T-cell (primary cell): Measurements from ENCODE around the gene NDUFA7. TPM values are rescaled to one million over a fixed set of nuclear protein-coding genes. Genes with fewer than 3 reads are reported as not detected.
A peak's percentile ranks its signal among the peaks of the same experiment; 100 is the strongest.

Experiments
- ATAC-seq, 4 experiments: fragments of 200-7000 bp in 3 of 4; fragments of 150-1000 bp in 1 of 4; cut with Tn5 transposase; replicated peaks in 1 of 4; 1 replicate in 3 of 4; 2 replicates in 1 of 4; pipeline ENCODE4 v1.10.0; 2021; ENCODE audit warnings: moderate library complexity in 3 of 4, mild to moderate bottlenecking in 2 of 4, moderate number of reproducible peaks in 1 of 4
- CTCF ChIA-PET, 2 donors: fragments of 300-600 bp; sonication (Branson Sonifier 250); formaldehyde crosslinking; loops; one replicate each; lab custom pipeline; 2022; ENCODE audit warnings: antibody characterized with exemption in 2 of 2; lab: Charles Lee
- POLR2A ChIA-PET, 2 donors: fragments of 300-600 bp; sonication (Branson Sonifier 250); formaldehyde crosslinking; loops; one replicate each; lab custom pipeline; 2022; ENCODE audit warnings: antibody characterized with exemption in 2 of 2; lab: Charles Lee
- DNase-seq, 35 experiments: peaks; one replicate each; pipeline versions ENCODE4 v3.0.0 to v3.0.0-alpha.2; 2013 to 2023
- H3K27ac ChIP-seq: one replicate; pipeline ENCODE4 v1.5.1; 2013; ENCODE audit warnings: low read length
- H3K27me3 ChIP-seq, 2 experiments: replicated peaks in 1 of 2; 1 replicate in 1 of 2; 2 replicates in 1 of 2; pipeline versions ENCODE4 v1.6.1 to v1.7.0; 2013; ENCODE audit warnings: low read length in 1 of 2, mixed read lengths in 1 of 2; ENCODE audit not compliant: control insufficient read depth in 2 of 2, insufficient read depth in 2 of 2; ENCODE audit errors: extremely low read depth in 1 of 2
- H3K36me3 ChIP-seq, 2 donors: 1 replicate in 1 of 2; 2 replicates in 1 of 2; pipeline versions ENCODE4 v1.6.1 to v1.7.0; 2013; ENCODE audit warnings: low read length in 1 of 2; ENCODE audit not compliant: control insufficient read depth in 2 of 2, insufficient read depth in 1 of 2; ENCODE audit errors: extremely low read depth in 1 of 2
- H3K4me1 ChIP-seq, 2 experiments: 1 replicate in 1 of 2; 2 replicates in 1 of 2; pipeline versions ENCODE4 v1.6.1 to v1.7.0; 2013; ENCODE audit warnings: low read length in 2 of 2, mixed read lengths in 1 of 2; ENCODE audit not compliant: insufficient read depth in 2 of 2, control insufficient read depth in 1 of 2; ENCODE audit errors: extremely low read depth in 1 of 2
- H3K4me3 ChIP-seq, 2 donors: 1 replicate in 1 of 2; 2 replicates in 1 of 2; pipeline versions ENCODE4 v1.5.1 to v1.7.0; 2013; ENCODE audit warnings: mild to moderate bottlenecking in 2 of 2, low read length in 1 of 2, moderate library complexity in 1 of 2; ENCODE audit not compliant: control insufficient read depth in 1 of 2; ENCODE audit errors: extremely low read depth in 1 of 2
- H3K9me3 ChIP-seq: 2 replicates; pipeline ENCODE4 v1.7.0; 2013
- H3K27ac Mint-ChIP-seq, 2 donors: one replicate each; pipeline ENCODE4 v1.8.0; 2020 to 2021; ENCODE audit warnings: mild to moderate bottlenecking in 2 of 2, mixed read lengths in 2 of 2
- H3K27me3 Mint-ChIP-seq, 2 donors: one replicate each; pipeline ENCODE4 v1.8.0; 2021 to 2022; ENCODE audit warnings: mixed read lengths in 2 of 2
- H3K36me3 Mint-ChIP-seq: one replicate; pipeline ENCODE4 v1.8.0; 2021; ENCODE audit warnings: mixed read lengths
- H3K4me1 Mint-ChIP-seq, 3 donors: one replicate each; pipeline ENCODE4 v1.8.0; 2020 to 2022; ENCODE audit warnings: mixed read lengths in 3 of 3, mild to moderate bottlenecking in 1 of 3
- H3K4me3 Mint-ChIP-seq, 3 donors: one replicate each; pipeline ENCODE4 v1.8.0; 2020 to 2022; ENCODE audit warnings: mild to moderate bottlenecking in 3 of 3, mixed read lengths in 3 of 3, moderate library complexity in 3 of 3
- H3K9me3 Mint-ChIP-seq, 3 donors: one replicate each; pipeline ENCODE4 v1.8.0; 2020 to 2022; ENCODE audit warnings: mixed read lengths in 3 of 3
- WGBS: methylation state at CpG from one replicate; pipeline ENCODE4 v1.1.5; 2013; ENCODE audit warnings: missing lambda C conversion rate; ENCODE audit not compliant: insufficient coverage; 5-methylcytosine and 5-hydroxymethylcytosine counted together
- total RNA-seq, 35 experiments: library from RNA in 6 of 35; stranded (reverse) in 6 of 35; fragments of 120-200 nt in 1 of 35; gene quantifications; one replicate each; pipeline versions ENCODE4 v1.2.1 to v1.2.4 and lab custom pipeline; 2013 to 2026

NDUFA7 gene
- total RNA-seq, 5 donors from 2014 or later (not counting 1 experiment from before 2014, with no cell fraction given) = 24.5 to 44.7 (median 32.8) TPM

- Mint-ChIP-seq H3K27ac (no peak overlapping the region), H3K27me3 (peaks cover 13 to 45% of the 10 kb centered on the region in 2 donors), H3K4me1 (peaks cover 4 to 10% (median 5%) of the 10 kb centered on the region in 3 donors), H3K9me3 (no peaks in the 10 kb centered on the region), H3K4me3 (no peak overlapping the region), H3K36me3 (no peaks in the 10 kb centered on the region)
- Histone ChIP-seq H3K4me1 (peaks cover 0 to 16% of the 10 kb centered on the region in 2 experiments), H3K27me3 (peaks cover 4 to 48% of the 10 kb centered on the region in 2 experiments), H3K4me3 (no peak overlapping the region), H3K36me3 (no peaks in the 10 kb centered on the region), H3K9me3 (no peaks in the 10 kb centered on the region), H3K27ac (no peak overlapping the region)
- POLR2A ChIA-PET = interaction anchor here in 1 of 2 donors (0.6 kb wide), 1 partner anchor 81 kb away, joined by 7 read pairs; no protein-coding TSS in a partner anchor
- 8% methylated on average over 3 of the region's 8 CpGs for WGBS
- ATAC-seq (no peak), DNase-seq (no peak)
- CTCF ChIA-PET = interaction anchor here in 1 of 2 donors (0.6 kb wide), 1 partner anchor 18 kb away, joined by 3 read pairs; no protein-coding TSS in a partner anchor
Observed at GRCh38 chr19:8336660-8337059, 15.5 kb upstream of the NDUFA7 start.

DNA sequence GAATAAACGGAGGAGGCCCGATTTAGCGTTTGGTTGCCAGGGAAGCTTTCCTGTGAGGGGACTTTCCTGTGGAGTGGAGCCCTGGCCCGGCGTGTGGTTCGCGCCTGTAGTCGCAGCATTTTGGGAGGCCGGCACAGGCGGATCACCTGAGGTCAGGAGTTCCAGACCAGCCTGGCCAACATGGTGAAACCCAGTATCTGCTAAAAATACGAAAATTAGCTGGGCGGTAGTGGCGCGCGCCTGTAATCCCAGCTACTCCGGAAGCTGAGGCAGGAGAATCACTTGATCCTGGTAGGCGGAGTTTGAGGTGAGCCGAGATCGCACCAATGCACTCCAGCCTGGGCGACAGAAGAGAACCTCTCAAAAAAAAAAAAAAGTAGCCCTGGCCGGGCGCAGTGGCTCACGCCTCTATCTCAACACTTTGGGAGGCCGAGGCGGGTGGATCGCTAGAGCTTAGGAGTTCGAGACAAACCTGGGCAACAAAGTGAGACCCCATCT is 14.9 kb upstream of the NDUFA7 start:
- 42% methylated on average over 20 of the region's 27 CpGs for WGBS
- no peak for DNase-seq
- Mint-ChIP-seq H3K27me3 (peaks cover 13 to 45% of the 10 kb centered on the region in 2 donors), H3K4me3 (peak overlapping the region; percentile 36 to 60 (median 59)), H3K27ac (peak overlapping the region in 1 of 2 donors; percentile 43), H3K9me3 (no peaks in the 10 kb centered on the region), H3K4me1 (peaks cover 3 to 10% (median 4%) of the 10 kb centered on the region in 3 donors), H3K36me3 (no peaks in the 10 kb centered on the region)
- H3K4me1 ChIP-seq = peaks cover 0 to 16% of the 10 kb centered on the region in 2 experiments
- CTCF ChIA-PET = no interaction called here
- no peak overlapping the region for H3K4me3 ChIP-seq
- POLR2A ChIA-PET = no interaction called here
- H3K36me3 ChIP-seq = no peaks in the 10 kb centered on the region
- no peak for ATAC-seq
- peaks cover 4 to 48% of the 10 kb centered on the region in 2 experiments for H3K27me3 ChIP-seq
- no peaks in the 10 kb centered on the region for H3K9me3 ChIP-seq
- no peak overlapping the region for H3K27ac ChIP-seq

GRCh38 chr19:8335343-8336071 is 14.3 kb upstream of the NDUFA7 start:
- H3K9me3 ChIP-seq = no peaks in the 10 kb centered on the region
- ChIA-PET POLR2A (interaction anchor here in 1 of 2 donors (0.5 kb wide), 1 partner anchor 1351 kb away, joined by 4 read pairs; no protein-coding TSS in a partner anchor), CTCF (no interaction called here)
- H3K36me3 ChIP-seq = no peaks in the 10 kb centered on the region
- Mint-ChIP-seq H3K36me3 (no peaks in the 10 kb centered on the region), H3K27ac (peak overlapping the region in 1 of 2 donors; percentile 43), H3K9me3 (no peaks in the 10 kb centered on the region), H3K27me3 (peaks cover 13 to 40% of the 10 kb centered on the region in 2 donors), H3K4me1 (peaks cover 3 to 8% (median 4%) of the 10 kb centered on the region in 3 donors), H3K4me3 (peak overlapping the region; percentile 36 to 60 (median 59))
- H3K27me3 ChIP-seq = peaks cover 4 to 44% of the 10 kb centered on the region in 2 experiments
- 4% methylated on average over 69 of the region's 79 CpGs for WGBS
- peaks cover 0 to 16% of the 10 kb centered on the region in 2 experiments for H3K4me1 ChIP-seq
- peak; percentile 49 to 69 (median 62) for ATAC-seq
- DNase-seq = peak in 6 of 35 experiments; percentile 15 to 41 (median 24)
- H3K27ac ChIP-seq = no peak overlapping the region
- H3K4me3 ChIP-seq = peak overlapping the region in 1 of 2 donors; percentile 38

DNA sequence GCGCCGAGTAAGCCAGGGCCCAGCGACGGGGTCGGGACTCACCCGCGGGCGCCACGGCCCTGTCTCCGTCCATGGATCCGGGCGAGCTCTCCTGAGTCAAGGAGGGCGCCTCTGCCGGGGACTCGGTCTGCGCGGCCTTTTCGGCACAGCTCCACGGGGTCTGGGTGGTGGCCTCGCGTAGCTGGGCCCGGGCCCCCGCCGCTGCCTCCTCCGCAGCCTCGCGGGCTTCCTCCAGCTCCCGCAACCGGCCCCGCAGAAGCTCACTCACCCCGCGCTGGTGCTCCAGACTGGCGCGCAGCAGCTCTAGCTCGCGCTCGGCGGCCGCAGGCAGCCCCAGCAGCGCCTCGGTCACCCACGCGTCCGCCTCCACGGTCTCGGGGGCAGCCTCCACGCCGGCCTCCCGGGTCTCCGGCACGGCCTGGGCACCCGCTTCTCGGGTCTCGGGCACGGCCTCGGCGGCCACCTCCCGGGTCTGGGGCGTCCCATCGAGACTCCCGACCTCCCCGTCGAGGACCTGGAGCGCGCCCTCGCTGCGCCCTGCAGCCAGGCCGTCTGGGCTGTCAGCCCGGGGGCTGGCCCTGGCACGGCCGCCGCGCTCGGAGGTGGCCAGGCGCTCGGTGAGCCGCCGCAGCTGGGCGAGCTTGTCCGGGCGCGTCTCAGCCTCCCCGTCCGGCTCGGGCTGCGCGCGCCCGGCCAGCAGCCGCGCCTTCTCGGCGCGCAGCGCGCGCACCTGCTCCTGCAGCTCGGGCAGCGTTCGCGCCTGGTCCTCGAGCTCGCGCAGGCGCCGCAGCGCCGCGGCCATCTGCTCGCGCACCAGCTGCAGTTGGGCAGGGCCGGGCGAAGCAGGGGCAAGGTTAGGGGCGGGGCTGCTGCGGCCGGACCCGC is 13.5 kb upstream of the NDUFA7 start:
- ChIA-PET CTCF (no interaction called here), POLR2A (interaction anchor here in 1 of 2 donors (0.5 kb wide), 1 partner anchor 1351 kb away, joined by 4 read pairs; no protein-coding TSS in a partner anchor)
- Mint-ChIP-seq H3K27me3 (peaks cover 13 to 38% of the 10 kb centered on the region in 2 donors), H3K9me3 (no peaks in the 10 kb centered on the region), H3K36me3 (no peaks in the 10 kb centered on the region), H3K4me1 (peaks cover 3 to 6% (median 4%) of the 10 kb centered on the region in 3 donors), H3K4me3 (no peak overlapping the region), H3K27ac (no peak overlapping the region)
- peak overlapping the region in 1 of 2 donors; percentile 38 for H3K4me3 ChIP-seq
- 6% methylated on average over 117 of the region's 117 CpGs for WGBS
- H3K27me3 ChIP-seq = peaks cover 4 to 42% of the 10 kb centered on the region in 2 experiments
- ATAC-seq = peak; percentile 24 to 49 (median 34)
- no peaks in the 10 kb centered on the region for H3K36me3 ChIP-seq
- no peak overlapping the region for H3K27ac ChIP-seq
- peak in 1 of 35 experiments; percentile 34 for DNase-seq
- H3K9me3 ChIP-seq = no peaks in the 10 kb centered on the region
- H3K4me1 ChIP-seq = peaks cover 0 to 16% of the 10 kb centered on the region in 2 experiments

- DNase-seq (no peak), ATAC-seq (no peak)
- Histone ChIP-seq H3K9me3 (no peaks in the 10 kb centered on the region), H3K4me1 (peaks cover 0 to 16% of the 10 kb centered on the region in 2 experiments), H3K4me3 (no peak overlapping the region), H3K27me3 (peaks cover 4 to 42% of the 10 kb centered on the region in 2 experiments), H3K36me3 (no peaks in the 10 kb centered on the region), H3K27ac (no peak overlapping the region)
- H3K27ac Mint-ChIP-seq = no peak overlapping the region
- no peaks in the 10 kb centered on the region for H3K9me3 Mint-ChIP-seq
- ChIA-PET CTCF (no interaction called here), POLR2A (no interaction called here)
- peaks cover 13 to 36% of the 10 kb centered on the region in 2 donors for H3K27me3 Mint-ChIP-seq
- 36% methylated on average over 48 of the region's 48 CpGs for WGBS
- peaks cover 3 to 6% (median 4%) of the 10 kb centered on the region in 3 donors for H3K4me1 Mint-ChIP-seq
- no peaks in the 10 kb centered on the region for H3K36me3 Mint-ChIP-seq
- H3K4me3 Mint-ChIP-seq = no peak overlapping the region
Observed at GRCh38 chr19:8333767-8334457, 12.7 kb upstream of the NDUFA7 start.
